NT2/D1 (cell line): ENCODE results near the gene RPP21.

Experiments used
- SUZ12 ChIP-seq: IDR thresholded peaks from 2 replicates; pipeline ENCODE4 v1.6.1; 2011; ENCODE audit not compliant: insufficient read length, insufficient read depth; ENCODE audit errors: extremely low read depth
- ZNF274 ChIP-seq: IDR thresholded peaks from 2 replicates; pipeline ENCODE4 v1.6.1; 2011; ENCODE audit warnings: mild to moderate bottlenecking, low read depth, low read length

DNA sequence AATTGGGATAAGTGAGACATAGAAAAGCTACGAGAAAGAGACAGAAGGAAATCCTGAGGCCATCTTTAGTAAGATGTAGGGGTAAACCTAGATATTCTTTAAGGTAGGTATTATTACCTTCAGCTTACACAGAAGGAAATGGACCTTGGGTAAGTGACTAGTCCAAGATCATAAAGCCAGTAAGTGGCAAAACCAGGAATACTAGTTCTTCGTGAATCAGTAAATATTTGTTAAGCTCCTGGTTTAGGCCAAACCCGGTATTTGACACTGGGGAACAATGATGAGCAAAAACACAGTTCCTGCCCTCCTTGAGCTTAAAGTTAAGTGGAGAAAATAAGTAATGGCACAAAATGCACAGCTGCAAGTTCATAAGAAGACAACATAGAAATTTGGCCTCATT lies 13.0 kb upstream of the RPP21 start:
- TF ChIP-seq SUZ12 (no peak), ZNF274 (no peak)
